Gastrocnemius medialis (tissue), 4 donors: Measurements from ENCODE around the gene ACTRT1. TPM values are rescaled to one million over a fixed set of nuclear protein-coding genes. Genes with fewer than 3 reads are reported as not detected.

Experiments
- ATAC-seq, 2 donors: fragments of 150-250 bp; one replicate each; pipeline ENCODE4 v1.9.1; 2016
- DNase-seq, 2 donors: peaks; one replicate each; pipeline ENCODE4 v3.0.0-alpha.2; 2019
- H3K27ac ChIP-seq, 4 donors: fragments of 200-600 bp; sonication (generic); 1 replicate in 1 of 4; 2 replicates in 3 of 4; pipeline ENCODE4 v1.5.1; 2016 to 2018; ENCODE audit warnings: mild to moderate bottlenecking in 2 of 4, moderate library complexity in 1 of 4
- H3K27me3 ChIP-seq, 3 donors: fragments of 200-600 bp; sonication (generic) in 2 of 3; 1 replicate in 1 of 3; 2 replicates in 2 of 3; pipeline versions ENCODE4 v1.5.1 to v1.6.0; 2016 to 2019; ENCODE audit warnings: mild to moderate bottlenecking in 1 of 3, moderate library complexity in 1 of 3
- H3K36me3 ChIP-seq, 2 donors: fragments of 200-600 bp; sonication (generic) in 1 of 2; one replicate each; pipeline ENCODE4 v1.5.1; 2017 to 2018
- H3K4me1 ChIP-seq, 2 donors: fragments of 200-600 bp; sonication (generic) in 1 of 2; one replicate each; pipeline ENCODE4 v1.5.1; 2016 to 2017; ENCODE audit warnings: mild to moderate bottlenecking in 2 of 2
- H3K4me3 ChIP-seq, 4 donors: fragments of 200-600 bp; sonication (generic) in 3 of 4; 1 replicate in 1 of 4; 2 replicates in 3 of 4; pipeline ENCODE4 v1.5.1; 2016 to 2019; ENCODE audit warnings: mild to moderate bottlenecking in 2 of 4
- H3K9me3 ChIP-seq, 3 donors: fragments of 200-600 bp; sonication (generic) in 2 of 3; 1 replicate in 1 of 3; 2 replicates in 2 of 3; pipeline ENCODE4 v1.5.1; 2016 to 2019
- CTCF ChIP-seq, 5 experiments: fragments of 450-650 bp in 3 of 5; fragments of 200-600 bp in 2 of 5; sonication (generic) in 2 of 5; IDR thresholded peaks in 4 of 5; conservative IDR thresholded peaks in 1 of 5; 1 replicate in 4 of 5; 2 replicates in 1 of 5; pipeline ENCODE4 v1.5.1; 2016 to 2019; ENCODE audit warnings: antibody characterized with exemption in 5 of 5, mild to moderate bottlenecking in 3 of 5, moderate library complexity in 3 of 5
- POLR2A ChIP-seq, 2 donors: fragments of 450-650 bp; IDR thresholded peaks; one replicate each; pipeline ENCODE4 v1.6.1; 2017; ENCODE audit warnings: antibody characterized with exemption in 2 of 2, mild to moderate bottlenecking in 2 of 2, moderate library complexity in 2 of 2
- in situ Hi-C, 4 donors: fragments of 200-750 bp; cut with MboI; loops; one replicate each; pipeline versions ENCODE4 v1.15.0 to v1.8.0; 2017; ENCODE audit warnings: low sequenced_read_pairs in 4 of 4
- intact Hi-C: fragments of 100-400 bp; cut with DNase I; formaldehyde crosslinking; loops from one replicate; pipeline ENCODE4 v1.15.1; 2023; ENCODE audit warnings: low total_unique reads
- total RNA-seq, 4 donors: library from RNA; depleted of rRNA; stranded (reverse); fragments of >200 nt; gene quantifications; one replicate each; pipeline versions ENCODE4 v1.1.0 to v1.2.3, GENCODE V29; 2016

The ACTRT1 gene
- total RNA-seq, 4 donors from 2014 or later, result not detected

- intact Hi-C loops, result no loop called here
- H3K27ac ChIP-seq, result no peak overlapping the region
- no peaks in the 10 kb centered on the region for H3K27me3 ChIP-seq
- no peaks in the 10 kb centered on the region for H3K36me3 ChIP-seq
- no peaks in the 10 kb centered on the region for H3K9me3 ChIP-seq
- no peaks in the 10 kb centered on the region for H3K4me1 ChIP-seq
- no peak for DNase-seq
- TF ChIP-seq CTCF (IDR thresholded peaks at IDR 0.05 in 4 of 5, conservative IDR thresholded peaks at IDR 0.05 in 1 of 5) (no peak), POLR2A (IDR thresholded peaks at IDR 0.05) (no peak)
- in situ Hi-C loops, result no loop called here
- no peak overlapping the region for H3K4me3 ChIP-seq
- no peak for ATAC-seq
Measured at GRCh38 chrX:128021566-128021965, 30.6 kb downstream of the ACTRT1 start.

GRCh38 chrX:128020701-128021100 is 31.5 kb downstream of the ACTRT1 start:
- ATAC-seq (no peak), DNase-seq (no peak)
- TF ChIP-seq CTCF (IDR thresholded peaks at IDR 0.05 in 4 of 5, conservative IDR thresholded peaks at IDR 0.05 in 1 of 5) (no peak), POLR2A (IDR thresholded peaks at IDR 0.05) (no peak)
- in situ Hi-C loops, result no loop called here
- intact Hi-C loops, result no loop called here
- Histone ChIP-seq H3K4me3 (no peak overlapping the region), H3K4me1 (no peaks in the 10 kb centered on the region), H3K27ac (no peak overlapping the region), H3K9me3 (no peaks in the 10 kb centered on the region), H3K27me3 (no peaks in the 10 kb centered on the region), H3K36me3 (no peaks in the 10 kb centered on the region)

GRCh38 chrX:128019218-128019617 is 33.0 kb downstream of the ACTRT1 start:
- H3K27me3 ChIP-seq, result no peaks in the 10 kb centered on the region
- in situ Hi-C loops, result no loop called here
- H3K4me1 ChIP-seq, result no peaks in the 10 kb centered on the region
- no peak overlapping the region for H3K4me3 ChIP-seq
- H3K9me3 ChIP-seq, result no peaks in the 10 kb centered on the region
- intact Hi-C loops, result no loop called here
- no peak overlapping the region for H3K27ac ChIP-seq
- DNase-seq (no peak), ATAC-seq (no peak)
- no peaks in the 10 kb centered on the region for H3K36me3 ChIP-seq
- TF ChIP-seq POLR2A (IDR thresholded peaks at IDR 0.05) (no peak), CTCF (IDR thresholded peaks at IDR 0.05 in 4 of 5, conservative IDR thresholded peaks at IDR 0.05 in 1 of 5) (no peak)

- no peak overlapping the region for H3K27ac ChIP-seq
- no peak overlapping the region for H3K4me3 ChIP-seq
- no peaks in the 10 kb centered on the region for H3K36me3 ChIP-seq
- no peaks in the 10 kb centered on the region for H3K9me3 ChIP-seq
- no peaks in the 10 kb centered on the region for H3K27me3 ChIP-seq
- TF ChIP-seq CTCF (IDR thresholded peaks at IDR 0.05 in 4 of 5, conservative IDR thresholded peaks at IDR 0.05 in 1 of 5) (no peak), POLR2A (IDR thresholded peaks at IDR 0.05) (no peak)
- in situ Hi-C loops, result no loop called here
- ATAC-seq (no peak), DNase-seq (no peak)
- no peaks in the 10 kb centered on the region for H3K4me1 ChIP-seq
- intact Hi-C loops, result no loop called here
Measured at GRCh38 chrX:128012015-128012414, 40.2 kb downstream of the ACTRT1 start.

GRCh38 chrX:128007882-128008281 is 44.3 kb downstream of the ACTRT1 start:
- in situ Hi-C loops, result no loop called here
- ATAC-seq (no peak), DNase-seq (no peak)
- H3K27me3 ChIP-seq, result no peaks in the 10 kb centered on the region
- H3K36me3 ChIP-seq, result no peaks in the 10 kb centered on the region
- H3K4me1 ChIP-seq, result no peaks in the 10 kb centered on the region
- H3K4me3 ChIP-seq, result no peak overlapping the region
- no peak for TF ChIP-seq CTCF (IDR thresholded peaks at IDR 0.05 in 4 of 5, conservative IDR thresholded peaks at IDR 0.05 in 1 of 5)
- TF ChIP-seq POLR2A (IDR thresholded peaks at IDR 0.05), result no peak
- no peak overlapping the region for H3K27ac ChIP-seq
- no peaks in the 10 kb centered on the region for H3K9me3 ChIP-seq
- intact Hi-C loops, result no loop called here
